HG02943 (cell line): ENCODE data around the gene IQSEC1.

Source experiments
- ATAC-seq: cut with Tn5 transposase; IDR thresholded peaks from one replicate; pipeline ENCODE4 v1.9.1; 2021; ENCODE audit warnings: mild to moderate bottlenecking, low read depth, moderate library complexity; ENCODE audit not compliant: unreplicated experiment

The IQSEC1 gene

GRCh38 chr3:13007251-13007941 lies 65.8 kb downstream of the IQSEC1 start:
- ATAC-seq, result no peak

- ATAC-seq, result no peak
Measured at GRCh38 chr3:13006216-13006990, 66.8 kb downstream of the IQSEC1 start.

- no peak for ATAC-seq
Measured at GRCh38 chr3:13005301-13005700, 67.9 kb downstream of the IQSEC1 start.

DNA sequence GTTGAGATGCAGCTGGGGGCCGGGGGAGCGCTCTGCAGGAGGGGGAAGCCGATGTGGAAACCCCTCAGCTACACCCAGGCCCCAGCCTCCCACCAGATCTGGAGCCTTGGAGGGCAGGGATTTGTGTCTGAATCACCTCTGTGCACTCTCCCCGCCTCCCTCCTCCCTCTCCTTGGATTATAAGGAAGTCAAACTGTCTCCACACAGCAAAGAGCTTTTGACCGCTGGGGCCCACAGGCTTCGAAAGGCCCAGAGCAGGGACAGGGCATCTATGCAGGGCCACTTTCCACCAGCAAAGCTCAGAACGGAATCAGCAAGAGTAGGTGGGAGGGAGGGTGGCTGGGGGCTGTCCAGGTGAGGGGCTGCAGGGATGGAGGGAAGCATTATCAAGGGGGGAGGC lies 68.9 kb downstream of the IQSEC1 start:
- ATAC-seq, result no peak

DNA sequence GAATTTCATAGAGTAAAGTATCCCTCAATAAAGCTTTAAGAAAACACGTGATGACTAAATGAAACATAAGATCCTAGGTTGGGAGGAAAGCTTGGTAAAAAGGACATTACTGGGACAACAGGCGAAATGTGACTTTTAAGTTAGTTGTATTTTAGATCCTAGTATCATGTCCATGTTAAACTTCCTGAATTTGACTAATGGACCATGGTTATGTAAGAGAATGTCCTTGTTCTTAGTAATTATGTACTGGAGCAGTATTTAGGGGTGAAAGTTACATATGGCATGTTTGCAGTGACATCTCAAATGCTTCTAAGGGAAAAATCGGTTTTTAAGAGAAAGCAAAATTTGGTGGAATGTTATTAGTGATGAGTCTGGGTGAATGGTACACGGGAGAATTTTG lies 69.6 kb downstream of the IQSEC1 start:
- ATAC-seq, result no peak

DNA sequence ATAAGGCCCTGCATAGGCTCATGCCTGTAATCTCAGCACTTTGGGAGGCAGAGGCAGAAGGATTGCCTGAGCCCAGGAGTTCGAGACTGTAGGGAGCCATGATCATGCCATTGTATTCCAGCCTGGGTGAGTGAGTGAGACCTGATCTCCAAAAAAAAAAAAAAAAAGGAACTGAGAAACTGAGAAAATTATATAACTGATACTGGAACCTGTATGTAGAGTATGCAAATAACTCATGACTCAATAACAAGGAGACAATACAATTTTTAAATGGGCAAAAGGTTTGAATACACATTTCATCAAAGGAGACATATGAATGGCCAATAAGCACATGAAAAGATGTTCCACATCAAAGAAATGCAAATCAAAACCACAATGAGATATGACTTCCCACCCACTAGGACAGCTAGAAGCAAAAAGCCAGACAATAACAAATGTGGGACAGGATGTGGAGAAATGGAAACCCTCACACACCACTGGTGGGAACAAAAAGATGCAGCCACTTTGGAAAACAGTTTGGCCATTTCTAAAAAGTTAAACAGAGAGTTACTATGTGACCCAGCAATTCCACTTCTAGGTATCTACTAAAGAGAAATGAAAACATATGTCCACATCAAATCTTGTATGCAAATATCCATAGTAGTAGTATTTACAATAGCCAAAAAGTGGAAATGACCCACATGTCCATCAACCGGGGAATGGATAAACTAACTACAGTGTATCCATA lies 70.7 kb downstream of the IQSEC1 start:
- ATAC-seq, result peak; percentile 50

DNA sequence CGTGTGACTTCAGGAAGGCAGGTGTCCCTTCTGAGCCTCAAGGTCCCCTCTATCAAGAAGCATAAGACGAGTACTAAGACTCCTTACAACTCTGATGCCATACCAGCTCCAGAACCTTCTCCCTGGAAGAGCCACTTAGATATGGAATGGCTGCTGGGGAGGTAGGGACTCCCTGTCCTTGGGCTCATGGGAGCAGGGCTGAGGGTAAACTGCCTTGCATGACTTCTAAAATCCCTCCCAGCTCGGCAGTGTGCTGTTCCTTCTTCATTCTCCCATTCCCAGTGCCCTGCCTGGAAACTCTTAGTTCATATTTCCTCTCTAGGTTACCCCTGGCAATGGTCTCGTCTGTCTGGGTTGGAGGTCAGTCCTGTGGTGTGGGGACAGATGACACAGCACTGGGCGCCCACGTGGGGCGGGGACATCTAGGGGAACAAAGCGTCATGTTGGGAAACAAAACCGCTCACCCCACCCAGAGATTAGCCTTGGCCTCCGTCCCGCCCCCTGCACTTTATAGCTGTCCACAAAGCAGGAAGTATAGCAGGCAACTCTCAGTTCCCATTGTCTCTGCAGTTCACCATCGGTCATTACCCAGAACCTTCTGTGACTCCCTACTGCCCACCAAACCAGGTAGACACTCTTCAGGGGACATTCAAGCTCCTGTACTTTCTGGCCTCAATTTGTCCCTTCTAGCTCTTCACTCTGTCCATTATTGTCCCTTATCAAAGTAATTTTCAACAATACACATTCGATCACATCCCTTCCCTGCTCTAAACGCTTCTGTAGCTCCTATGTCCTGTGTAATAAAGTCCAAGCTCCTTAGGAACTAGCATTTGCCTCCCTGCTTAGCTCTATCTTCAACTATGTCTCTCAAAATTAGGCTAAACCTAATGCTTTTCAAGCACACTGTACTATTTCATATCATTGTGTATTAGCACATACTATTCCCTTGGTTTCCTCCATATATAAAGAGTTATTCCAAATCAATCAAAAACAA lies 73.8 kb downstream of the IQSEC1 start:
- no peak for ATAC-seq

GRCh38 chr3:12998648-12999047 lies 74.6 kb downstream of the IQSEC1 start:
- ATAC-seq, result no peak

DNA sequence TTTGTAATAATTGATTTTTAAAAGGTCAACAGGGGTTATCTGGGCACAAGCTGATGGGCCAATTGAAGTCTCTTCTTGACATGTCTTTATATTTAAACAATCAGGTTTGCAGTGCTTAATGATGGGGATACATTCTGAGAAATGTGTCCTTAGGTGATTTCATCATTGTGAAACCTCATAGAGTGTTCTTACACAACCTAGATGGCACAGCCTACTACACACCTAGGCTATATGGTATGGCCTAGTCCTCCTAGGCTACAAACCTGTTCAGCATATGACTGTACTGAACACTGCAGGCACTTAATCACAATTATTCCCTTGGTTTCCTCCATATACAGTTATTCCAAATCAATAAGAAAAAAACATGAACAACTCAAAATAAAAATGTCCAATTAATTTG lies 75.8 kb downstream of the IQSEC1 start:
- ATAC-seq, result no peak

DNA sequence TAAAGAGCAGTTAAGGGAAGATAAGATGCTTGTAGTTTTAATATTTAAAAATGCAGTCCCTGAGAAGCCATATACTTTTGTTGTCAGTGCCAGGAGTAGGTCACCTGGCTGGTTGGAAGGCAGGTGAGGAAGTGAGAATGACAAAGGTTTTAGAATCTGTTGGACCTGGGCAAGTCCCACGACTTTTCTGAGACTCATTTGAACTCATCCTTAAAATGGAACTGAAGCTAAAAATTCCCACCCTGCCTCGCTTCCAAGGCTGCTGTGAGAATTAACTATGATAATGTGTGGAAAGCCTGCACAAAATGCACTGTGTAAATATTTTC lies 77.1 kb downstream of the IQSEC1 start:
- ATAC-seq, result no peak

- ATAC-seq, result no peak
Measured at GRCh38 chr3:12995389-12996180, 77.6 kb downstream of the IQSEC1 start.

GRCh38 chr3:12994607-12995388 lies 78.4 kb downstream of the IQSEC1 start:
- peak; percentile 58 for ATAC-seq

DNA sequence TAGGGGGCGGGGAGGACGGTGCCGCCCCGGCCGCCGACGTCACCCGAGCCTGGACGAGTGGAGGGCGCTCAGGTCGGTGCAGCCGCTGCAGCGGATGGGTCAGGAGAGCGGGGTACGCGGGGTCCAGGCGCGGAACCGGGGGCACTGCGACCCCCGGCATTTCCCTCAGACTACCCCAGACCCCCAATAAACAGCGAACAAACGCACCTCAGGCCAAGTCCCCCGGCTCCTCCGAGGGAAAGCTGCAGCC lies 78.9 kb downstream of the IQSEC1 start:
- peak; percentile 18 for ATAC-seq

DNA sequence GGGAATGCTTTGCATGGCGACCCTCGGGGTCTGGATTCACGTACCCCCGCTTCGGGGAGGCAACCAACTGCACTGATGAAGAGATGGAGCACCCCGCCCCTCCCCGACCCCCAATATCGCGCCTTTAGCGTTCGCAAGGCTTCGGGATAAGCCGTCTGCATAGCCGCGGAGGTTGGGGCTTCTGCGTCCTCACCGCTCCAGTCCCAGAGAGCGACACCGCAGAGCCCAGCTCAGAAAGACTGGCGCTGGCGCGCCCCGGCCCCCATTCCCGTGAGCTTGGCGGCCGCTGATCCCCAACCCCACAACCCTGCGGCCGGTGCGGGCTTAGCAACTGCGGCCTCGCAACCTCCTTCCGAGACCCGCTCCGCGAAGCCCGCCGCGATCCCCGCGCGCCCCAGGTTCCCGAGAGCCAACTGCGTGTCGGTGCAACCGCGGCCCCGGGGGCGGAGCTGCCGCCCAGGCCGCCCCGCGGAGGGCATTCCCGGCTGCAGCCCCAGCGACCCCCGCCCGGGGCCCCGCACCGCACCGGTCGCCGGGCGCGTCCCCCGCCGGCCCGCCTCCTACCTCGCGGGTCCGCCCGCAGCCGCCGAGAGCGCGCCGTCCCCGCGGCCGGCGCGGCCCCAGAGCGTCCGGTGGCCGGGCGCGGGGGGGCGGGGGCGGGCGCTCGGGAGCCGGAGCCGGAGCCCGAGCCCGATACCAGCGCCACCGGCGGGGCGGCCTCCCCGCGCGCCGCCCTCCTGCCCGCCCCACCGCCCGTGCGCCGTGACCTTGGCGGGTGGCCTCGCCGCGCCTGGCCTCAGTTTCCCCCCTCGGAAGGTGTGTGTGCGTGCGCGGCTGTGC lies 79.5 kb downstream of the IQSEC1 start:
- ATAC-seq, result peak; percentile 24

- ATAC-seq, result no peak
Measured at GRCh38 chr3:12992629-12993516, 80.4 kb downstream of the IQSEC1 start.

DNA sequence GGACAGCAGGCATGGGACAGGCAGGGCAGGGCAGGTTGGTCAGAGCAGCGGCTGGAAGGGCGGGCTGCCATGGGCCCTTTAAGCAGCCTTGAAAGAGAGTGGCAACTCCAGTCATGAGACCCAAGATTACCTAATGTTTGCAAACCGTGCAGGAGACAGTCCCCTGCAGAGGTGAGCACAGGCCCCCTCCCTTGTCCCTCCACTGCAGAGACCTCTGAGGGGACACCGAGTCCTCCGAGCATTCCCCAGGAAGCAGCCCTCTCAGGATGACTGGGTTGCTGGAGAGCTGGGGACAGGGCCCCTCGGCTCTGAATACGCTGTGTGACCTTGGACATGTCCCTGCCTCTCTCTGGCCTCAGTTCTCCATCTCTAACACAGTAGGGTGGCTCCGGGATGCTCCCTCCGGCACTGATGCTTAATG lies 81.4 kb downstream of the IQSEC1 start:
- ATAC-seq, result no peak

DNA sequence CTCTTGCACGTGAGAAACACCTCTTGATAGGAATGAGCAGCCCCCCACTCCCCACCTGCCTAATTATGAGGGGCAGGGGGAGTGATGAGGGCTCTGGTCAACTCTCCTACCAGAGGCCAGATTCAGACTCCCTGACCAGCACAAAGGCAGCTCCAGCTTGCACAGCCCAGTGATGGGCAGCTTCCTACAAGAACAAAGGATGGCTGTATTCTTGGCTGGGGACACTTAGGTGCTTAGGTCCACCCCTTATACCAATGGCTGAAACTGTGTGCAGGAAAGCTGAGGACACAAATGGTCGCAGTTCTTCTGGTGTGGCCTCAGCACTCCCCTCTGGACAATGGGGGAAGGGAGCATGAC lies 81.8 kb downstream of the IQSEC1 start:
- no peak for ATAC-seq
